Measurements from ENCODE around the gene CDK6. TPM values are rescaled to one million over a fixed set of nuclear protein-coding genes. Genes with fewer than 3 reads are reported as not detected.

CDK6 gene
- total and polyA plus RNA-seq, 2 of the 8 experiments (the other 6 are each of a cell fraction or from before 2014, with no cell fraction given): 5.9 to 18.9 TPM

- Histone ChIP-seq H3K4me1 (replicated peaks in 1 of 4; ENCODE audit: control insufficient read depth in 3 of 4, insufficient read depth in 4 of 4, low read length in 3 of 4) (no peaks in the 10 kb centered on the region), H3K79me2 (ENCODE audit: control insufficient read depth in 1 of 2, insufficient read depth in 2 of 2, low read length in 2 of 2) (no peaks in the 10 kb centered on the region), H3K79me1 (ENCODE audit: low read depth, low read length) (no peaks in the 10 kb centered on the region; the same call in 1 of the 2 replicates), H3K23ac (ENCODE audit: insufficient read length) (no peak overlapping the region), H3K27me3 (replicated peaks in 1 of 4; ENCODE audit: control insufficient read depth in 3 of 4, extremely low read depth in 1 of 4, insufficient read depth in 3 of 4, low read length in 3 of 4) (no peaks in the 10 kb centered on the region), H3K27ac (ENCODE audit: low read depth, low read length) (no peak overlapping the region), H3K4ac (replicated peaks; ENCODE audit: insufficient read length, low read depth, low read length) (no peak overlapping the region), H3K4me2 (ENCODE audit: insufficient read depth in 1 of 2, low read depth in 2 of 2, low read length in 2 of 2) (no peak overlapping the region), H2AFZ (ENCODE audit: low read length) (no peak overlapping the region), H2AK5ac (ENCODE audit: low read depth, low read length) (no peak overlapping the region), H4K8ac (ENCODE audit: extremely low read depth, insufficient read depth, low read length) (no peak overlapping the region), H3K9ac (replicated peaks in 1 of 4; ENCODE audit: extremely low read depth in 1 of 4, low read depth in 3 of 4, low read length in 3 of 4) (no peak overlapping the region), H2BK12ac (ENCODE audit: low read depth, low read length) (no peak overlapping the region), H3K36me3 (ENCODE audit: control insufficient read depth in 2 of 4, insufficient read depth in 4 of 4, low read length in 3 of 4) (no peaks in the 10 kb centered on the region), H2BK20ac (ENCODE audit: low read length) (no peak overlapping the region), H4K5ac (ENCODE audit: insufficient read length, low read depth, low read length) (no peak overlapping the region), H3K56ac (replicated peaks; ENCODE audit: insufficient read length, low read depth, low read length) (no peak overlapping the region), H3K18ac (ENCODE audit: extremely low read depth, low read length) (no peak overlapping the region), H4K20me1 (replicated peaks in 1 of 2; ENCODE audit: control insufficient read depth in 1 of 2, insufficient read depth in 2 of 2, low read length in 2 of 2) (no peaks in the 10 kb centered on the region), H4K91ac (replicated peaks; ENCODE audit: insufficient read length, low read length) (no peak overlapping the region), H3K9me3 (ENCODE audit: insufficient read depth in 2 of 2, low read depth in 1 of 2, low read length in 1 of 2) (peaks cover 0 to 4% of the 10 kb centered on the region in 2 experiments; a peak in 1 of 4 replicates), H3K4me3 (ENCODE audit: extremely low read depth in 1 of 4, insufficient read depth in 2 of 4, low read depth in 3 of 4, low read length in 4 of 4) (no peak overlapping the region), H3K14ac (ENCODE audit: insufficient read length) (no peak overlapping the region), H2BK120ac (replicated peaks; ENCODE audit: low read depth, low read length) (no peak overlapping the region), H3K23me2 (ENCODE audit: low read depth, low read length) (no peaks in the 10 kb centered on the region), H2BK5ac (ENCODE audit: low read depth, low read length) (no peak overlapping the region), H2BK15ac (ENCODE audit: low read length) (no peak overlapping the region)
- 91% methylated on average over 1 of the region's 1 CpG; no CpG with 5 or more reads in 1 of the 2 experiments for WGBS, 2 experiments (ENCODE audit: extremely low coverage in 1 of 2, insufficient coverage in 1 of 2, insufficient read length in 1 of 2, insufficient replicate concordance in 2 of 2, low coverage in 1 of 2, low lambda C conversion rate in 2 of 2, missing lambda C conversion rate in 1 of 2)
- DNase-seq (ENCODE audit: low read depth in 1 of 2, low spot score in 2 of 2) (no peak), FAIRE-seq (no peak)
- POLR2A ChIA-PET (ENCODE audit: partially characterized antibody): no interaction called here
- CTCF ChIA-PET (ENCODE audit: partially characterized antibody): interaction anchor here (0.6 to 1.8 kb wide), 5 partner anchors 16 to 526 kb away, joined by 3 to 6 read pairs (median 4); no protein-coding TSS in a partner anchor
- TF ChIP-seq CEBPB (IDR thresholded peaks at IDR 0.05; ENCODE audit: low read depth, low read length) (no peak), SIN3A (conservative IDR thresholded peaks at IDR 0.05 in 1 of 2, IDR thresholded peaks at IDR 0.05 in 1 of 2; ENCODE audit: low read depth in 1 of 2, low read length in 2 of 2) (no peak), SRF (IDR thresholded peaks at IDR 0.05; ENCODE audit: low read depth, low read length) (no peak), POLR2AphosphoS5 (IDR thresholded peaks at IDR 0.05; ENCODE audit: low read depth, low read length) (no peak), FOSL1 (IDR thresholded peaks at IDR 0.05; ENCODE audit: insufficient read depth, low read depth, low read length) (no peak), ZNF274 (IDR thresholded peaks at IDR 0.05; ENCODE audit: borderline replicate concordance, extremely low read depth, low read length) (no peak), ASH2L (IDR thresholded peaks at IDR 0.05; ENCODE audit: low read length) (no peak), E2F6 (IDR thresholded peaks at IDR 0.05) (no peak), KDM4A (IDR thresholded peaks at IDR 0.05; ENCODE audit: low read depth, low read length, severe bottlenecking) (no peak), POU5F1 (IDR thresholded peaks at IDR 0.05; ENCODE audit: low read depth, low read length) (no peak), JUN (IDR thresholded peaks at IDR 0.05; ENCODE audit: low read depth, low read length) (no peak), TAF7 (optimal IDR thresholded peaks at IDR 0.05; ENCODE audit: borderline replicate concordance, low read depth, low read length) (no peak), BCL11A (IDR thresholded peaks at IDR 0.05; ENCODE audit: low read depth in 2 of 2, low read length in 2 of 2) (no peak), NANOG (IDR thresholded peaks at IDR 0.05; ENCODE audit: insufficient read depth, low read depth, low read length, poor library complexity, severe bottlenecking) (no peak)
Observed at GRCh38 chr7:92702535-92702934, 133.8 kb downstream of the CDK6 start.

Measured in H1 (cell line).